ENCODE data around the gene CADPS2. TPM values are rescaled to one million over a fixed set of nuclear protein-coding genes. Genes with fewer than 3 reads are reported as not detected.

Gene CADPS2
- total and polyA plus RNA-seq, 2 of the 4 experiments (the other 2 are of a cell fraction), result 0.10 to 0.54 TPM

DNA sequence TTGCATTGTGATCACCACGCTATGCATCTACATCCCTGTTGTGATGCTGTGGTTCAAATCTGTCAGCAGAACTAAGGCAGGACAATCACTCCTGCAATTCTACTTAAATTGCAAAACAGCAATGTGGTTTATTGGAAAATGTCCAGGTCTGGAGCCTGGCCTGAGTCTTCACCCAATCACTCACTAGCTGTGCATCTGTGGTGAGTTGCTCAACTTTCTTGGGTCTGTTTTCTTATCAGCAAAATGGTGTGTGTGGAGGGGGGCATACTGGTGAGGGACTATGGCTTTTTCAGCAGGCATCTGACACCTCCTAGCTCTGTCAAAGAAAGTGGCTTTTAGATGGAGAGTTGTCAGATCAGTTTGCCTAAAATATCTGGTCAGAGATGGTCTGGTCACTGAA, 473.4 kb downstream of the CADPS2 start:
- no peak overlapping the region for H3K27ac ChIP-seq (ENCODE audit: insufficient read depth, low read length)
- H3K9ac ChIP-seq (ENCODE audit: low read depth, low read length), result no peak overlapping the region
- no peaks in the 10 kb centered on the region for H4K20me1 ChIP-seq (ENCODE audit: insufficient read depth, low read length)
- no peak overlapping the region for H2BK20ac ChIP-seq (ENCODE audit: low read depth, low read length)
- H4K5ac ChIP-seq (ENCODE audit: low read depth, low read length), result no peak overlapping the region
- no peak overlapping the region for H3K56ac ChIP-seq (ENCODE audit: extremely low read depth, insufficient read depth, low read length)
- H3K4me2 ChIP-seq (ENCODE audit: low read depth, low read length), result no peak overlapping the region
- H2BK120ac ChIP-seq (ENCODE audit: low read depth, low read length), result no peak overlapping the region
- H3K9me3 ChIP-seq (ENCODE audit: control insufficient read depth, insufficient read depth, low read length), result no peaks in the 10 kb centered on the region
- H3K18ac ChIP-seq (ENCODE audit: low read depth, low read length), result no peak overlapping the region
- no peaks in the 10 kb centered on the region for H3K27me3 ChIP-seq (ENCODE audit: control insufficient read depth, insufficient read depth, low read length)
- H4K8ac ChIP-seq (ENCODE audit: low read depth in 2 of 2, low read length in 2 of 2), result no peak overlapping the region
- no peak overlapping the region for H2AFZ ChIP-seq (replicated peaks; ENCODE audit: low read length, poor library complexity)
- ChIA-PET CTCF (no interaction called here), POLR2A (ENCODE audit: unreplicated experiment) (no interaction called here)
- intact Hi-C loops (cut with micrococcal nuclease) (no loop called here), in situ Hi-C loops (cut with MboI; ENCODE audit: low sequenced_read_pairs) (no loop called here), dilution Hi-C loops (cut with HindIII; ENCODE audit: low sequenced_read_pairs, unreplicated experiment) (no loop called here)
- H3K79me1 ChIP-seq (ENCODE audit: low read depth in 1 of 2, low read length in 2 of 2), result no peaks in the 10 kb centered on the region
- H3K9me1 ChIP-seq (ENCODE audit: insufficient read depth, low read length), result no peaks in the 10 kb centered on the region
- no peak overlapping the region for H3K23ac ChIP-seq (ENCODE audit: low read depth, low read length)
- TF ChIP-seq, protein P1, sequence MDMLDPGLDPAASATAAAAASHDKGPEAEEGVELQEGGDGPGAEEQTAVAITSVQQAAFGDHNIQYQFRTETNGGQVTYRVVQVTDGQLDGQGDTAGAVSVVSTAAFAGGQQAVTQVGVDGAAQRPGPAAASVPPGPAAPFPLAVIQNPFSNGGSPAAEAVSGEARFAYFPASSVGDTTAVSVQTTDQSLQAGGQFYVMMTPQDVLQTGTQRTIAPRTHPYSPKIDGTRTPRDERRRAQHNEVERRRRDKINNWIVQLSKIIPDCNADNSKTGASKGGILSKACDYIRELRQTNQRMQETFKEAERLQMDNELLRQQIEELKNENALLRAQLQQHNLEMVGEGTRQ (IDR thresholded peaks at IDR 0.05; ENCODE audit: low read depth, low read length), result no peak
- TF ChIP-seq POLR2A (IDR thresholded peaks at IDR 0.05; ENCODE audit: low read depth, low read length) (no peak), RFX5 (IDR thresholded peaks at IDR 0.05; ENCODE audit: low read depth, low read length) (no peak), CEBPB (IDR thresholded peaks at IDR 0.05; ENCODE audit: low read depth, low read length) (no peak), RAD21 (IDR thresholded peaks at IDR 0.05; ENCODE audit: low read length) (no peak), BHLHE40 (IDR thresholded peaks at IDR 0.05; ENCODE audit: low read depth, low read length) (no peak), FOS (IDR thresholded peaks at IDR 0.05; ENCODE audit: low read depth, low read length) (no peak), CHD1 (IDR thresholded peaks at IDR 0.05; ENCODE audit: low read depth, low read length) (no peak), MAFK (IDR thresholded peaks at IDR 0.05; ENCODE audit: low read depth, low read length) (no peak)
- TF ChIP-seq, protein P2, sequence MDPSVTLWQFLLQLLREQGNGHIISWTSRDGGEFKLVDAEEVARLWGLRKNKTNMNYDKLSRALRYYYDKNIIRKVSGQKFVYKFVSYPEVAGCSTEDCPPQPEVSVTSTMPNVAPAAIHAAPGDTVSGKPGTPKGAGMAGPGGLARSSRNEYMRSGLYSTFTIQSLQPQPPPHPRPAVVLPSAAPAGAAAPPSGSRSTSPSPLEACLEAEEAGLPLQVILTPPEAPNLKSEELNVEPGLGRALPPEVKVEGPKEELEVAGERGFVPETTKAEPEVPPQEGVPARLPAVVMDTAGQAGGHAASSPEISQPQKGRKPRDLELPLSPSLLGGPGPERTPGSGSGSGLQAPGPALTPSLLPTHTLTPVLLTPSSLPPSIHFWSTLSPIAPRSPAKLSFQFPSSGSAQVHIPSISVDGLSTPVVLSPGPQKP (IDR thresholded peaks at IDR 0.05; ENCODE audit: borderline replicate concordance, low read depth, low read length), result no peak
- TF ChIP-seq, protein P3, sequence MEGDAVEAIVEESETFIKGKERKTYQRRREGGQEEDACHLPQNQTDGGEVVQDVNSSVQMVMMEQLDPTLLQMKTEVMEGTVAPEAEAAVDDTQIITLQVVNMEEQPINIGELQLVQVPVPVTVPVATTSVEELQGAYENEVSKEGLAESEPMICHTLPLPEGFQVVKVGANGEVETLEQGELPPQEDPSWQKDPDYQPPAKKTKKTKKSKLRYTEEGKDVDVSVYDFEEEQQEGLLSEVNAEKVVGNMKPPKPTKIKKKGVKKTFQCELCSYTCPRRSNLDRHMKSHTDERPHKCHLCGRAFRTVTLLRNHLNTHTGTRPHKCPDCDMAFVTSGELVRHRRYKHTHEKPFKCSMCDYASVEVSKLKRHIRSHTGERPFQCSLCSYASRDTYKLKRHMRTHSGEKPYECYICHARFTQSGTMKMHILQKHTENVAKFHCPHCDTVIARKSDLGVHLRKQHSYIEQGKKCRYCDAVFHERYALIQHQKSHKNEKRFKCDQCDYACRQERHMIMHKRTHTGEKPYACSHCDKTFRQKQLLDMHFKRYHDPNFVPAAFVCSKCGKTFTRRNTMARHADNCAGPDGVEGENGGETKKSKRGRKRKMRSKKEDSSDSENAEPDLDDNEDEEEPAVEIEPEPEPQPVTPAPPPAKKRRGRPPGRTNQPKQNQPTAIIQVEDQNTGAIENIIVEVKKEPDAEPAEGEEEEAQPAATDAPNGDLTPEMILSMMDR (conservative IDR thresholded peaks at IDR 0.05; ENCODE audit: low read depth, low read length), result no peak
- no peak overlapping the region for H2BK15ac ChIP-seq (ENCODE audit: low read depth, low read length)
- no peak overlapping the region for H2BK5ac ChIP-seq (ENCODE audit: low read depth, low read length, poor library complexity, severe bottlenecking)
- no CpG with 5 or more reads among the region's 1 CpG for WGBS, 2 experiments (ENCODE audit: extremely low coverage in 2 of 2, insufficient read length in 1 of 2)
- H3K4me1 ChIP-seq (ENCODE audit: control insufficient read depth, insufficient read depth, low read length), result no peaks in the 10 kb centered on the region
- no peak overlapping the region for H2AK5ac ChIP-seq (ENCODE audit: low read depth, low read length)
- H3K36me3 ChIP-seq (ENCODE audit: control insufficient read depth, insufficient read depth, low read length), result no peaks in the 10 kb centered on the region
- no peak overlapping the region for H3K4ac ChIP-seq (ENCODE audit: low read depth, low read length)
- DNase-seq, result peak; percentile 7
- H3K14ac ChIP-seq (replicated peaks; ENCODE audit: low read depth, low read length), result no peak overlapping the region
- no peak overlapping the region for H4K91ac ChIP-seq (ENCODE audit: insufficient read depth, low read depth, low read length)
- H3K4me3 ChIP-seq (ENCODE audit: insufficient read depth, low read depth, low read length), result no peak overlapping the region
- peak; percentile 37 for ATAC-seq (ENCODE audit: low read depth)
- no TSS peak for BruUV-seq (replicated peaks)
- H2AK9ac ChIP-seq (replicated peaks; ENCODE audit: low read depth, low read length, poor library complexity), result no peak overlapping the region
